Activated naive CD4-positive, alpha-beta T cell treated with anti-CD3 and anti-CD28 coated beads for 36 hours (primary cell): ENCODE data around the gene VAV2. TPM values are rescaled to one million over a fixed set of nuclear protein-coding genes. Genes with fewer than 3 reads are reported as not detected.

Experiments used
- CTCF ChIA-PET: fragments of 350-600 bp; sonication (Branson Sonifier 250); formaldehyde crosslinking; loops from one replicate; lab custom pipeline; 2021; ENCODE audit warnings: antibody characterized with exemption; lab: Charles Lee
- DNase-seq: peaks from one replicate; pipeline ENCODE4 v3.0.0-alpha.2; 2020
- H3K27ac Mint-ChIP-seq: one replicate; pipeline ENCODE4 v1.8.0; 2021; ENCODE audit warnings: mild to moderate bottlenecking, mixed read lengths
- H3K27me3 Mint-ChIP-seq: one replicate; pipeline ENCODE4 v1.8.0; 2021; ENCODE audit warnings: low read depth, mixed read lengths
- H3K36me3 Mint-ChIP-seq: one replicate; pipeline ENCODE4 v1.8.0; 2021; ENCODE audit warnings: low read depth, mixed read lengths
- H3K4me1 Mint-ChIP-seq: one replicate; pipeline ENCODE4 v1.8.0; 2021; ENCODE audit warnings: low read depth, mixed read lengths
- H3K4me3 Mint-ChIP-seq: one replicate; pipeline ENCODE4 v1.8.0; 2021; ENCODE audit warnings: mild to moderate bottlenecking, moderate library complexity, mixed read lengths
- H3K9me3 Mint-ChIP-seq: one replicate; pipeline ENCODE4 v1.8.0; 2021; ENCODE audit warnings: mixed read lengths
- intact Hi-C: fragments of 100-400 bp; cut with micrococcal nuclease; formaldehyde crosslinking; loops from one replicate; pipeline ENCODE4 v1.15.1; 2023
- total RNA-seq, 2 experiments: library from RNA; stranded (reverse); gene quantifications; one replicate each; pipeline ENCODE4 v1.2.3, GENCODE V29; 2021

Gene VAV2
- total RNA-seq, 2 experiments from 2014 or later: 3.4 to 3.8 TPM

- Mint-ChIP-seq H3K4me1 (peaks cover 4% of the 10 kb centered on the region), H3K4me3 (no peak overlapping the region), H3K27me3 (peaks cover 1% of the 10 kb centered on the region), H3K36me3 (peaks cover 1% of the 10 kb centered on the region), H3K27ac (no peak overlapping the region), H3K9me3 (peaks cover 7% of the 10 kb centered on the region)
- intact Hi-C loops: no loop called here
- no peak for DNase-seq
- CTCF ChIA-PET: interaction anchor here (1.2 kb wide), 1 partner anchor 185 kb away, joined by 5 read pairs; no protein-coding TSS in a partner anchor
These were observed 273.4 kb downstream of the VAV2 start for GRCh38 chr9:133718563-133719315.

- no peak overlapping the region for H3K27ac Mint-ChIP-seq
- peaks cover 7% of the 10 kb centered on the region for H3K9me3 Mint-ChIP-seq
- peaks cover 1% of the 10 kb centered on the region for H3K36me3 Mint-ChIP-seq
- peaks cover 5% of the 10 kb centered on the region for H3K4me1 Mint-ChIP-seq
- CTCF ChIA-PET: interaction anchor here (0.9 kb wide), 2 partner anchors 10 to 184 kb away, joined by 3 to 4 read pairs; no protein-coding TSS in a partner anchor
- intact Hi-C loops: no loop called here
- H3K4me3 Mint-ChIP-seq: no peak overlapping the region
- DNase-seq: peak; percentile 3
- peaks cover 1% of the 10 kb centered on the region for H3K27me3 Mint-ChIP-seq
These were observed 274.8 kb downstream of the VAV2 start for GRCh38 chr9:133717113-133718031.

GRCh38 chr9:133716564-133717112, 275.5 kb downstream of the VAV2 start:
- H3K9me3 Mint-ChIP-seq: peaks cover 7% of the 10 kb centered on the region
- H3K36me3 Mint-ChIP-seq: peaks cover 1% of the 10 kb centered on the region
- no peak overlapping the region for H3K27ac Mint-ChIP-seq
- CTCF ChIA-PET: interaction anchor here (0.6 to 0.9 kb wide), 3 partner anchors 10 to 183 kb away, joined by 3 to 5 read pairs (median 4); no protein-coding TSS in a partner anchor
- no peak for DNase-seq
- intact Hi-C loops: loop anchor here (1.0 kb wide), 1 partner anchor 60 kb away; no protein-coding TSS in a partner anchor
- H3K27me3 Mint-ChIP-seq: peaks cover 1% of the 10 kb centered on the region
- no peak overlapping the region for H3K4me3 Mint-ChIP-seq
- peaks cover 6% of the 10 kb centered on the region for H3K4me1 Mint-ChIP-seq

- peaks cover 1% of the 10 kb centered on the region for H3K27me3 Mint-ChIP-seq
- peaks cover 1% of the 10 kb centered on the region for H3K36me3 Mint-ChIP-seq
- H3K27ac Mint-ChIP-seq: no peak overlapping the region
- CTCF ChIA-PET: interaction anchor here (0.6 to 0.9 kb wide), 3 partner anchors 11 to 182 kb away, joined by 3 to 5 read pairs (median 4); no protein-coding TSS in a partner anchor
- peaks cover 6% of the 10 kb centered on the region for H3K4me1 Mint-ChIP-seq
- intact Hi-C loops: loop anchor here (1.0 kb wide), 1 partner anchor 60 kb away; no protein-coding TSS in a partner anchor
- no peak overlapping the region for H3K4me3 Mint-ChIP-seq
- peak; percentile 54 for DNase-seq
- H3K9me3 Mint-ChIP-seq: peaks cover 7% of the 10 kb centered on the region
These were observed 276.1 kb downstream of the VAV2 start for GRCh38 chr9:133715866-133716563.

- no peak for DNase-seq
- Mint-ChIP-seq H3K27ac (no peak overlapping the region), H3K36me3 (peaks cover under 1% of the 10 kb centered on the region), H3K4me3 (no peak overlapping the region), H3K4me1 (peaks cover 8% of the 10 kb centered on the region), H3K9me3 (peaks cover 2% of the 10 kb centered on the region), H3K27me3 (peaks cover 1% of the 10 kb centered on the region)
- CTCF ChIA-PET: interaction anchor here (1.1 to 1.7 kb wide), 2 partner anchors 71 to 123 kb away, joined by 3 to 5 read pairs; no protein-coding TSS in a partner anchor
- intact Hi-C loops: no loop called here
These were observed 276.7 kb downstream of the VAV2 start for GRCh38 chr9:133715295-133715865.

GRCh38 chr9:133714606-133715294, 277.4 kb downstream of the VAV2 start:
- H3K27me3 Mint-ChIP-seq: peaks cover 1% of the 10 kb centered on the region
- CTCF ChIA-PET: interaction anchor here (0.6 to 1.7 kb wide), 3 partner anchors 70 to 292 kb away, joined by 3 to 5 read pairs (median 3); no protein-coding TSS in a partner anchor
- H3K4me1 Mint-ChIP-seq: peaks cover 10% of the 10 kb centered on the region
- DNase-seq: peak; percentile 2
- no peak overlapping the region for H3K4me3 Mint-ChIP-seq
- intact Hi-C loops: no loop called here
- no peaks in the 10 kb centered on the region for H3K36me3 Mint-ChIP-seq
- no peak overlapping the region for H3K27ac Mint-ChIP-seq
- no peaks in the 10 kb centered on the region for H3K9me3 Mint-ChIP-seq

- Mint-ChIP-seq H3K36me3 (no peaks in the 10 kb centered on the region), H3K4me1 (peaks cover 17% of the 10 kb centered on the region), H3K27me3 (peaks cover 1% of the 10 kb centered on the region), H3K27ac (no peak overlapping the region), H3K9me3 (no peaks in the 10 kb centered on the region), H3K4me3 (no peak overlapping the region)
- CTCF ChIA-PET: interaction anchor here (0.6 to 1.7 kb wide), 4 partner anchors 13 to 292 kb away, joined by 3 to 5 read pairs (median 3); no protein-coding TSS in a partner anchor
- DNase-seq: peak; percentile 3
- intact Hi-C loops: no loop called here
These were observed 278.1 kb downstream of the VAV2 start for GRCh38 chr9:133713960-133714495.

- DNase-seq: peak; percentile 4
- intact Hi-C loops: no loop called here
- Mint-ChIP-seq H3K9me3 (no peaks in the 10 kb centered on the region), H3K27me3 (peaks cover 1% of the 10 kb centered on the region), H3K4me3 (no peak overlapping the region), H3K36me3 (no peaks in the 10 kb centered on the region), H3K27ac (no peak overlapping the region), H3K4me1 (peaks cover 18% of the 10 kb centered on the region)
- CTCF ChIA-PET: interaction anchor here (0.7 to 1.7 kb wide), 3 partner anchors 13 to 235 kb away, joined by 3 to 5 read pairs (median 3); no protein-coding TSS in a partner anchor
These were observed 278.8 kb downstream of the VAV2 start for GRCh38 chr9:133713150-133713959.

GRCh38 chr9:133712221-133713100, 279.7 kb downstream of the VAV2 start:
- no peak overlapping the region for H3K4me3 Mint-ChIP-seq
- H3K9me3 Mint-ChIP-seq: no peaks in the 10 kb centered on the region
- peaks cover 19% of the 10 kb centered on the region for H3K4me1 Mint-ChIP-seq
- H3K36me3 Mint-ChIP-seq: no peaks in the 10 kb centered on the region
- CTCF ChIA-PET: no interaction called here
- H3K27me3 Mint-ChIP-seq: no peaks in the 10 kb centered on the region
- intact Hi-C loops: no loop called here
- DNase-seq: peak; percentile 2
- H3K27ac Mint-ChIP-seq: no peak overlapping the region
